ENCODE data around the gene PTPRN.
A peak's percentile ranks its signal among the peaks of the same experiment; 100 is the strongest.

Gene PTPRN

DNA sequence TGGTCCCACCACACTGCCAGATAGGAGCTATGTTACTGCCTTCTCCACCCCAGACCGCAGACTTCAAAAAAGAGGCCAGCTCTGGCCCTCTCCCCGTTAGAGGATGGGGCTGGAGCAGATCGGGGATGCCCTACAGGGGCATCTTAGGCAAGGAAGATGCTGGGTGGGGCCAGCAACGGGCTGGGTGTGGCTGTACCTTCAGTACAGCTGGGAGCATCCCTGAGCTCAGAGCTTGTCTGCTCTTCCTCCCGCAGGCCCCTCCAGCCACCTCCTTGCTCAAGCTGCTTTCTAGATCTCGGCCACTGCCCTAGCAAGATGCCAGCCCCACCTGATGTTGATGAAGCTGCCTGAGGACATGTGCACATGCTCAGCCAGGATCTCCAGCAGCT is 9.8 kb downstream of the PTPRN start:
- ChIA-PET POLR2A (no interaction called here), CTCF (interaction anchor here (0.6 to 12.0 kb wide), 32 partner anchors 9 to 423 kb away, joined by 3 to 260 read pairs (median 4); partner anchors contain the start of genes CNPPD1, DNAJB2, DNPEP and GLB1L)
- TF ChIP-seq, protein P1, sequence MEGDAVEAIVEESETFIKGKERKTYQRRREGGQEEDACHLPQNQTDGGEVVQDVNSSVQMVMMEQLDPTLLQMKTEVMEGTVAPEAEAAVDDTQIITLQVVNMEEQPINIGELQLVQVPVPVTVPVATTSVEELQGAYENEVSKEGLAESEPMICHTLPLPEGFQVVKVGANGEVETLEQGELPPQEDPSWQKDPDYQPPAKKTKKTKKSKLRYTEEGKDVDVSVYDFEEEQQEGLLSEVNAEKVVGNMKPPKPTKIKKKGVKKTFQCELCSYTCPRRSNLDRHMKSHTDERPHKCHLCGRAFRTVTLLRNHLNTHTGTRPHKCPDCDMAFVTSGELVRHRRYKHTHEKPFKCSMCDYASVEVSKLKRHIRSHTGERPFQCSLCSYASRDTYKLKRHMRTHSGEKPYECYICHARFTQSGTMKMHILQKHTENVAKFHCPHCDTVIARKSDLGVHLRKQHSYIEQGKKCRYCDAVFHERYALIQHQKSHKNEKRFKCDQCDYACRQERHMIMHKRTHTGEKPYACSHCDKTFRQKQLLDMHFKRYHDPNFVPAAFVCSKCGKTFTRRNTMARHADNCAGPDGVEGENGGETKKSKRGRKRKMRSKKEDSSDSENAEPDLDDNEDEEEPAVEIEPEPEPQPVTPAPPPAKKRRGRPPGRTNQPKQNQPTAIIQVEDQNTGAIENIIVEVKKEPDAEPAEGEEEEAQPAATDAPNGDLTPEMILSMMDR (IDR thresholded peaks at IDR 0.05; ENCODE audit: control extremely low read depth, extremely low read depth, low read depth, missing control alignments), result no peak
- DNase-seq (ENCODE audit: extremely low spot score), result no peak

DNA sequence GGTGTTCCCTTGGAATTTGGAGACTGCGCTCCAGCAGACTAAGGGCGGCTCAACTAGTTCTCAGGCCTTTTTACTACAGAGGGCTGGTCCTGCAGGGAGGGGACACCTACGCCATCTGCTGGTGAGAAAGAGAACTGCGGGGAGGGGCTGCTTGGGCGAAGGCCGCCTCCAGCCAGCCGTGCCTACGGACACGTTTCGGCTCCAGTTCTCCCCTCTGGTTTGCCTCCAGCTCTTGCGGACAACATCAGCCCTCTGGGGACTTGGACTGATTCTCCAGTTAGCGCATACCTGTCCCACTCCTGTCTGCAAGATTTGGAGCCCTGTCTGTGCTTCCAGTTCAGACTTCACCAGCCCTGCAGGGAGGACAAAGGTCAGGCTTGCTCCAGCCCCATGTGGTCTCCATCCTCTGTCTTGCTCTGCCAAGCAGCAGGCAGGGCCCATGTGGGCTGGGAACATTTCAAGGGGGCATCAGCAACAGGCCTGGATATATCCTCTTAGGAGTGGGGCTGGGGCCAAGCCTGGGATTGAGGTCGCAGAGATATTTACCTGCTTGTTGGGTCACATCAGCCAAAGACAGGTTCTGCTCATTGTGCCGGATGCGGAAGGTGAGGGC is 10.3 kb downstream of the PTPRN start:
- TF ChIP-seq, protein P1 (IDR thresholded peaks at IDR 0.05; ENCODE audit: control extremely low read depth, extremely low read depth, low read depth, missing control alignments), result peak; percentile 99
- ChIA-PET CTCF (interaction anchor here (0.6 to 12.0 kb wide), 33 partner anchors 8 to 422 kb away, joined by 3 to 260 read pairs (median 4); partner anchors contain the start of genes CNPPD1, DNAJB2, DNPEP and GLB1L), POLR2A (no interaction called here)
- DNase-seq (ENCODE audit: extremely low spot score), result peak; percentile 94

DNA sequence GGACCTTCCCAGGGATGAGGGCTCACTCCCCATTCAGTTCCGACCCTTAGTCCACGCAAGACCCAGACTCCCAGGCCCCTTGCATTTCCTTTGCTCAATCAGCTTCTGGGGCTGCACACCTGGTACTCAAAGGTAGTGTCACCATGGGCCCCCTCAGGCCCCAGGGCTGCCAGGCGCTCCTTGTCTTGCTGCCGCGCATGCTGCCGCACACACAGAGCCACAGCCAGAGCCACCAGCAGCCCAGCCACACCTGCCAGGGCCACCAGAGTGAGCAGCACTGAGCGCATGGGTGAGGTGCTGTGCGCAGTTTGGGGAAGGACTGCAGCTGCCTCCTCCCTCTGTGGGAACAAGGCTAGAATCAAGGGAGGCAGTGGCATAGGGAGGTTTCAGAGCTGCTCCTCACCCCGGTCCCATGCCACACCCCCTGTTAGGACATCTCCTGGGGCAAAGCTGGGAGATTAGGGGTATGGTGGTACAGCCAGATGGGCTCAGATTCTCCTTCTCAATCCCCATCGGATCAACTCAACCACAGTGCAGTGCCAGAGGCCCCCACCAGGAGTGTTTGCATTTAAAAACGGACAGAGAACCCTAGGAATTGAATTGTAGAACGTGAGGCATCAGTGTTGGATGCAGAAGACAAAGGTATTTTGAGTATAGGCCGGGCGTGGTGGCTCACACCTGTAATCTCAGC is 11.3 kb downstream of the PTPRN start:
- no peak for DNase-seq (ENCODE audit: extremely low spot score)
- CTCF ChIA-PET, result interaction anchor here (0.7 to 12.0 kb wide), 16 partner anchors 9 to 239 kb away, joined by 3 to 260 read pairs (median 4); partner anchors contain the start of genes CNPPD1, DNAJB2, GLB1L and NHEJ1
- POLR2A ChIA-PET, result no interaction called here
- TF ChIP-seq, protein P1 (IDR thresholded peaks at IDR 0.05; ENCODE audit: control extremely low read depth, extremely low read depth, low read depth, missing control alignments), result no peak

DNA sequence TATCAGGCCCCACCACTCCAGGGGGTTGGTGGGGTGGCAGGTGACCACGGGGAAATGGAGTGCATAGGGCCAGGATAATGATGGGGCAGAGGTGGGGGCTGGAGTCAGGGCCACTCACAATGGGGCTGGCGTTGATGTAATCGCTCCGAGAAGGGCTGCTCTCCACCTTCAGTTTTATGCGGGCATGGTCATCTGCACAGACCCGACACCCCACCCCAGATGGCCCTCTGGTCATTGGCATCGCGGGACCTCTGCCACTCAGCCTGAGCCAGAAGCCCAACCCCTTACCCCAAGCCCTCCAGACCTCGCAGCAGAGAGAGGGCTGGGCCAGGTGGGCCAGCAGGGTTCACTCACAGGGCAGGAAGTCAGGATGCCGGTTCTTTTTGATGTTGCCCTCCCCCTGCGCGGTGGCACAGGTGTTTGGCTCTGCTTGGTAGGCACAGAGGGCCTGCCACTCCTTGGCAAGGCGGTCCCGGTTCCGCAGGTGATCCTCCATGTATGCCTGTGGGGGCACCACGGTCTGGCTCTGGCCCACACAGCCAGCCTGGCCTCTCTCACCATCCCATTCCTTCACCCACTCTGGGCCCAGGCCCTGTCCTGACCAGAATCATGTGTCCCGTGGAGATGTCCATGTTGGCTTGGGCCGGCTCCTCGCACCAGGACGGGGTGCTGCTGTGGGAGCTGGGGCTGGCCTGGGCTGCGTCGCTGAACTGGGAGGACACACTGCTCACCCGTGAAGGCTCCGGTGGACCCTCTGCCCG is 12.4 kb downstream of the PTPRN start:
- ChIA-PET CTCF (interaction anchor here (0.9 to 12.0 kb wide), 14 partner anchors 8 to 185 kb away, joined by 3 to 336 read pairs (median 24); partner anchors contain the start of genes CNPPD1, DNAJB2, NHEJ1 and SLC23A3), POLR2A (no interaction called here)

DNA sequence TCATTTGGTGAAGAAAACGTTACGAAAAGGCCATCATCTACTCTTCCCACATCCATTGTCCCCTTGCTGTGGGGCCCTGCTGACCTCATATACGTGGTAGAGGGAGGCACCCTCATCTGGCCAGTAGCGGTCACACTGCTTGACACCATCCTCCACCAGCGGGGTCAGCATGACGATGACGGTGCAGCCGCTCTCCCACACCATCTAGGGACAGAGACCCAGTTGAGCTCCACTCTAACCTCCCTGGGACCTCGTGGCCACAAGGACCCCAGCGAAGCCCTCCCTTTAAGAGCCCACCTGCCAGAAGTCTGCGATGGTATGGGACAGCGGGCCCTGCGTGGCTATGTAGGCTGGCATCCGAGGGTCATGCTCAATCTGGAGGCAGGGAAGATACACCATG is 13.1 kb downstream of the PTPRN start:
- TF ChIP-seq, protein P1 (IDR thresholded peaks at IDR 0.05; ENCODE audit: control extremely low read depth, extremely low read depth, low read depth, missing control alignments), result no peak
- DNase-seq (ENCODE audit: extremely low spot score), result no peak
- ChIA-PET POLR2A (no interaction called here), CTCF (interaction anchor here (1.3 to 12.0 kb wide), 18 partner anchors 7 to 186 kb away, joined by 4 to 336 read pairs (median 12); partner anchors contain the start of genes ANKZF1, ATG9A, CNPPD1 and DNAJB2)

More for the DNA sequence above, 12.4 kb downstream of the PTPRN start:
- TF ChIP-seq, protein P1 (IDR thresholded peaks at IDR 0.05; ENCODE audit: control extremely low read depth, extremely low read depth, low read depth, missing control alignments), result no peak
- DNase-seq (ENCODE audit: extremely low spot score), result no peak

Data from GM10248 (cell line).